GM18526 (cell line): ENCODE data around the gene TSPYL2.

ENCODE experiments used
- POLR2A ChIP-seq: IDR thresholded peaks from 3 replicates; pipeline ENCODE4 v1.6.1; 2011; ENCODE audit not compliant: insufficient read length; ENCODE audit errors: extremely low read depth

The TSPYL2 gene

DNA sequence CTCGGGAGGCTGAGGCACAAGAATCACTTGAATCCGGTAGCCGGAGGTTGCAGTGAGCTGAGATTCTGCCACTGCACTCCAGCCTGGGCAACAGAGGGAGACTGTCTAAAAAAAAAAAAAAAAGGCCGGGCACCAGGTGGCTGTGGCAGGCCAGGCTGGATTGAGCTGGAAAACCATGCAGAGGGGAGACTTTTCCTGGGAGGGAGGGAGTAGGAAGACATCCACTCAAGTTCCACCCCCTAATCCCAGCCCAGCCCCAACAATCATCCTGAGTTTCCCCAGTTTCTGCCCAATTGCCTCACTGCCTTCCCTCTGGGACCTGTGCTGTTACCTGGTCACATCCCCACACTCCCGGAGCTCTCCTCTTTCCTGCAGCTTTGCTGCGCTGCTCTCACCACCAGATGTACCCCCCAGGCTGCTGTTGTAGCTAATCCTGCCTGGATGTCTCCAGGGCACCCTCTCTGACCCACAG, 9.0 kb upstream of the TSPYL2 start:
- TF ChIP-seq POLR2A = no peak

DNA sequence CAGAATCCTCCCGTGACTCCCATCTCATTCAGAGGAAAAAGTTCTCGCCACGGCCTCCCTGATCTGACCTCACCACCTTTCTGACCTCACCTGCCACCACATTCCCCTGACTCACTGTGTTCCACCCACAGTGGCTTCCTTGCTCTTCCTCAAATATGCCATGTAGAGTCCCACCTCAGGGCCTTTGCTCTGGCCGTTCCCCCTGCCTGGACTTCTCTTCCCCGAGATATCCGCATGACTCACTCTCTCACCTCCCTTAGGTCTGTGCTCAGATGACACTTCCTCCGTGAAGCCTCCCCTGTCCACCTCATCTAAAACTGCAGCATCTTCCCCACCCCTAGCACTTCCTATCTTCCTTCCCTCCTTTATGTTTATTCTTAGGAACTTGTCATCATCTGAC, 7.2 kb upstream of the TSPYL2 start:
- no peak for TF ChIP-seq POLR2A

DNA sequence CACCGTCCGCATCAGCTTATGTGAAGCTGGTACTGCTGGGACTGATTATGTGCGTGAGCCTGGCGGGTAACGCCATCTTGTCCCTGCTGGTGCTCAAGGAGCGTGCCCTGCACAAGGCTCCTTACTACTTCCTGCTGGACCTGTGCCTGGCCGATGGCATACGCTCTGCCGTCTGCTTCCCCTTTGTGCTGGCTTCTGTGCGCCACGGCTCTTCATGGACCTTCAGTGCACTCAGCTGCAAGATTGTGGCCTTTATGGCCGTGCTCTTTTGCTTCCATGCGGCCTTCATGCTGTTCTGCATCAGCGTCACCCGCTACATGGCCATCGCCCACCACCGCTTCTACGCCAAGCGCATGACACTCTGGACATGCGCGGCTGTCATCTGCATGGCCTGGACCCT, 5.5 kb upstream of the TSPYL2 start:
- no peak for TF ChIP-seq POLR2A

DNA sequence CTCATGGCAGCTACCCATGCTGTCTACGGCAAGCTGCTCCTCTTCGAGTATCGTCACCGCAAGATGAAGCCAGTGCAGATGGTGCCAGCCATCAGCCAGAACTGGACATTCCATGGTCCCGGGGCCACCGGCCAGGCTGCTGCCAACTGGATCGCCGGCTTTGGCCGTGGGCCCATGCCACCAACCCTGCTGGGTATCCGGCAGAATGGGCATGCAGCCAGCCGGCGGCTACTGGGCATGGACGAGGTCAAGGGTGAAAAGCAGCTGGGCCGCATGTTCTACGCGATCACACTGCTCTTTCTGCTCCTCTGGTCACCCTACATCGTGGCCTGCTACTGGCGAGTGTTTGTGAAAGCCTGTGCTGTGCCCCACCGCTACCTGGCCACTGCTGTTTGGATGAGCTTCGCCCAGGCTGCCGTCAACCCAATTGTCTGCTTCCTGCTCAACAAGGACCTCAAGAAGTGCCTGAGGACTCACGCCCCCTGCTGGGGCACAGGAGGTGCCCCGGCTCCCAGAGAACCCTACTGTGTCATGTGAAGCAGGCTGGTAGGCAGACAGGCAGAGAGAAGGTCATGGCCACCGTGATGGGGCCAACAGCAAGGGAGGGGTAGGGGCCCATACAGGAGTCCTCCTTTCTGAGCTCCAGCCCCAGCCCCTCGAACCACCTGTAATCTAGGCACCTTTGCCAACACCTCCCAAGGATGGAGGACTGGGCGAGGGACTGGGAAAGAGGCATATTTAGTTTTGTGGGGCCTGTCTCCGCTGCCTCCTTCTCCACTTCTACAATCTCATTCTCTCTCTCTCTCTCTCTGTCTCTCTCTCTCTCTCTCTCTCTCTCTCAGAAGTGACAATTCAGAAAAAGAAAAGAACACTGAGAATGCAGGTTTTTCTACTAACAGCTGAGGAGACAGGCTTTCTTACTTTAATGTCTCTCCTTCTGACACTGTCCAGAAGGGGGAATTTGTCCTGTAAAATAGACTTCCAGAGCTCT, 4.7 kb upstream of the TSPYL2 start:
- no peak for TF ChIP-seq POLR2A

DNA sequence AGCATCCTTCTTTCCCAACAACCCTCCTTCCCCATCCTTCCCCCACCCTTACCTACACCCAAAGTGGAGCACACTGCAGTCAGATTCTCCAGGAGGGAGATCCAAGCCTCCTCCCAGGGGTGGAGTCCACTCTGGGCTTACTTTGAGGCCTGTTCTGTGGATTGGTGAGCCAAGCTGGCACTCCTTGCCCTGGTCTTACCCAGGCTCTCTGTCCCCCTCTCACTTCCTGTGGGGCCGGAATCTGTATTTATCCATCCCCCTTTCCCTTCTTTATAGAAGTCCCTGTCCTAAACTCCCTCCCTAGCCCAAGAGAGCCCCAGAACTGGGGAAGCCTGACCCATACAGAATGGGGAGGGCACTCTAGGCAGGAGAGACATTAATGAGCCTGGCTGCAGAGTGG, 3.2 kb upstream of the TSPYL2 start:
- no peak for TF ChIP-seq POLR2A

DNA sequence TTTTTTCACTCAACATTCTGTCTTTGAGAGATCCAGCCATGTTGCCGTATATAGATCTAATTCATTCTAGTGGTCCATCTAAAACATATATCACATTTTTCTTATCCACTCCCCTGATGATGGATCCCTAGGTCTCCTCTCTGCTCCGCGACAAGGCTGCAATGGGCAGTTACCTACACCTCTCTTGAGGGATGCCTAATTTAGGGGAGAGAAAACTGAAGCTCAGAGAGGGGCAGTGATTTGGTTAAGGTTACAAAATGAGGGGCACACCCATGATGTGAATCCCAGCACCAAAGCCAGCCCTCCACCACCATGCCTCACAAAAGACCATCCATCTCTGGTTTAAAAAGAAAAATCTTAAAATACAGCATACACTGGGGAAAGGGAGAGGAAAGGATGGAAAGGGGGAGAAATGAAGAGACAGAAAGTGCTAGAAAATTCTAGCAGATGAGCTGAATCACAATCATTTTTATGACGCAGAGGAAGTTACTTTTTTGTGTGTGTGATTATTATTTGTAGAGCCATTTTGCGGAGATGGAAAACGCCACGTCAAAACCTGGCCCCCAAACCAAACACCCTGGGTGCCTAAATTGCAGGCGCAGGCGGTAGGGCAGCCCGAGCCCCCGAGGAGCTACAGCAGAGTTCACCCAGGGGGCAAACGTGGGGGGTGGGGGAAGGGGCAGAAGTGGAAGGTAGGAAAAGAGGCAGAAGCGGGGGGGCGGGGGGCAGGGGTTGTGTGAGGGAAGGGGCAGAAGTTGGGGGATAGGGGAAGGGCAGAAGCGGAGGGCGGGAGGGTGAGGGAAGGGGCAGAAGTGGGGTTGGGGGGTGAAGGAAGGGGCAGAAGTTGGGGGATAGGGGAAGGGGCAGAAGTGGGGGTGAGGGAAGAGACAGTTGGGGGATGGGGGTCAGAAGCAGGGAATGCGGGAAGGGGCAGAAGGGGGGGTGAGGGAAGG, 1.3 kb upstream of the TSPYL2 start:
- no peak for TF ChIP-seq POLR2A

DNA sequence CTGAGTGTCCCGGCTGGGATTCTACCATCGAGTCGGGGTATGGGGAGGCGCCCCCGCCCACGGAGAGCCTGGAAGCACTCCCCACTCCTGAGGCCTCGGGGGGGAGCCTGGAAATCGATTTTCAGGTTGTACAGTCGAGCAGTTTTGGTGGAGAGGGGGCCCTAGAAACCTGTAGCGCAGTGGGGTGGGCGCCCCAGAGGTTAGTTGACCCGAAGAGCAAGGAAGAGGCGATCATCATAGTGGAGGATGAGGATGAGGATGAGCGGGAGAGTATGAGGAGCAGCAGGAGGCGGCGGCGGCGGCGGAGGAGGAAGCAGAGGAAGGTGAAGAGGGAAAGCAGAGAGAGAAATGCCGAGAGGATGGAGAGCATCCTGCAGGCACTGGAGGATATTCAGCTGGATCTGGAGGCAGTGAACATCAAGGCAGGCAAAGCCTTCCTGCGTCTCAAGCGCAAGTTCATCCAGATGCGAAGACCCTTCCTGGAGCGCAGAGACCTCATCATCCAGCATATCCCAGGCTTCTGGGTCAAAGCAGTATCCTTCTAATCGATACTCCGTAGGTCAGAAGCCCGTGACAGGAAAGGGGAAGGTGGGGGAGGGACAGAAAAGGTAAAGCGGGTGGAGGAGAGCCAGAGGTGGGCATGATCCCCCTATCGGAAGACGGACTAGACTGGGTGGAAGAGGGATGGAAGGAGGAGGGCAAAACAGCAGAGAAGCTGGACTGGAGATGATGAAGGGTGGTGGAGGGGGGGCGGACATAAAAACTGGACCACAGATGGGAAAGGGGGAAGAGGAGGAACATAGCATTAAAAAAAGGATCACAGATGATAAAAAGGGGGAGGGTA, 828 bp downstream of the TSPYL2 start:
- no peak for TF ChIP-seq POLR2A

DNA sequence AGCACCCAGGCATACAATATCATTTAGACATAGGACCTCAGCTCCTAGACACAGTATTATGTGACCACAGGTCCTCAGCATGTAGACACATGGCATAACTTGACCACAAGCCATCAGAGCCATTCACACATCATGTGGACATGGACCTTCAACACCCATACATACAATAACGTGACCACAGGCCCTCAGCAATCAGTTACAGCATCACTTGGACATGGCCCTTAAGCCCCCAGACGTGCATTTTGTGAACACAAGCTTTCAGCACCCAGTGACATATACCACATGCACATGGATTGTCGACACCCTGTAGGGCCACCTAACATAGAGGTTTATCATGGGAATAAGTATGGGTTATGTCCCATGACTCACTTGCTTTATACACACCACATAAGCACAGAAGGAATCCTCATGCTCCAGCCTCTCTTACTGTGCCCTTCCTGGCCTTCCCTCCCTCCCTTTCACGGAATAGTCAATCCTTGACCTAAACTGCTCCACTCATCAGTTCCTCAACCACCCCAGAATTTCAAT, 1.9 kb downstream of the TSPYL2 start:
- TF ChIP-seq POLR2A = no peak

DNA sequence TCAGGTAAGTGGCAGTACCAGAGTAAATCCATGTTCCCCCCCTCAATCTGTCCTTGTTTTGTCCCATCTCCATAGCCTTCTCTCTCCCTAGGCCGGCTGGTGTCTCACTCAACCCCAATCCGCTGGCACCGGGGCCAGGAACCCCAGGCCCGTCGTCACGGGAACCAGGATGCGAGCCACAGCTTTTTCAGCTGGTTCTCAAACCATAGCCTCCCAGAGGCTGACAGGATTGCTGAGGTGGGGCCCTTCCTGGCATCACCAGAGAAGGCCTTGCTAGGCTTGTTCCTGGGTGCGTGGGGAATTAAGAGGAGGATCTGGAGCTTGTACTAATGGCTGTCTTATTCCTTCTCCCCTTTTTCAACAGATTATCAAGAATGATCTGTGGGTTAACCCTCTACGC, 2.7 kb downstream of the TSPYL2 start:
- no peak for TF ChIP-seq POLR2A

DNA sequence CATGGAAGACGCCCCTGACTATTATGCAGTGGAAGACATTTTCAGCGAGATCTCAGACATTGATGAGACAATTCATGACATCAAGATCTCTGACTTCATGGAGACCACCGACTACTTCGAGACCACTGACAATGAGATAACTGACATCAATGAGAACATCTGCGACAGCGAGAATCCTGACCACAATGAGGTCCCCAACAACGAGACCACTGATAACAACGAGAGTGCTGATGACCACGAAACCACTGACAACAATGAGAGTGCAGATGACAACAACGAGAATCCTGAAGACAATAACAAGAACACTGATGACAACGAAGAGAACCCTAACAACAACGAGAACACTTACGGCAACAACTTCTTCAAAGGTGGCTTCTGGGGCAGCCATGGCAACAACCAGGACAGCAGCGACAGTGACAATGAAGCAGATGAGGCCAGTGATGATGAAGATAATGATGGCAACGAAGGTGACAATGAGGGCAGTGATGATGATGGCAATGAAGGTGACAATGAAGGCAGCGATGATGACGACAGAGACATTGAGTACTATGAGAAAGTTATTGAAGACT, 3.6 kb downstream of the TSPYL2 start:
- TF ChIP-seq POLR2A = no peak

DNA sequence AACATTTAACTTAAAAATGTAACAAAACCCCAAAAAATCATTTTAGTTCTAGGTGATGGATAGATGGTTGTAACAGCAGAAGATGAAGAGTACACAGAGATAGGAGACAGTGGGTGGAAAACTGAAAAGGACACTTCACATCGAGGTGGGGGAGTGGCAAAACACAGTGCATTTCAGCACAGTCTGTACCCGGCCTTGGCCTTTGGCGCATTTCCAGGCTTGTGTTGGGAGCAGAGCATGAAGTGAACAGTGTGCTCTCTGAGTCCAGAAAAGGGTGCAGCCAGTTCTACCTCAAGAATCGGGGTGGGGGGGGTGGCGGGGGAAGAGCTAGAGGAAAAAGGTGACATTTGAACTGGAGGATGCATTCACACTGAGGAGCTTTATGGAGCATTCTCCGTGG, 4.3 kb downstream of the TSPYL2 start:
- no peak for TF ChIP-seq POLR2A

DNA sequence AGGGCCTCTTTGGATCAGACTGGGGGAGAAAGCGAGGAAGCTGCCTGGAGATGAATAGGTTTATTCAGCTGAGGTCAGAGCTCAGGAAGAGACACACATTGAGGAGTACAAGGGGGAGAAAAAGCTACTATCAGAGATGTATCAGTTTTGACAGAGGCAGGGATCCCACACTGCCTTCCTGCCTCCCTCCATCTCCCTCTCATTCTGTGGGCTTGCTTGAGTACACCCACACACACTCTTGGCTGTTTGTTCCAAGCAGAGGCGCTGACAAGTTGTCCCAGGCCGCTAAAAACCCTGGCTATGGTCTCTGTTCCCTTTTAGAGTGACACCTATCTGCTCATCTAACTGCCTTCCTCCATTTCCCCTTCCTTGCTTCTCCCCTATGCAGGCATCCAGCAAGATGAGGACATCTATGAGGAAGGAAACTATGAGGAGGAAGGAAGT, 5.2 kb downstream of the TSPYL2 start:
- no peak for TF ChIP-seq POLR2A

DNA sequence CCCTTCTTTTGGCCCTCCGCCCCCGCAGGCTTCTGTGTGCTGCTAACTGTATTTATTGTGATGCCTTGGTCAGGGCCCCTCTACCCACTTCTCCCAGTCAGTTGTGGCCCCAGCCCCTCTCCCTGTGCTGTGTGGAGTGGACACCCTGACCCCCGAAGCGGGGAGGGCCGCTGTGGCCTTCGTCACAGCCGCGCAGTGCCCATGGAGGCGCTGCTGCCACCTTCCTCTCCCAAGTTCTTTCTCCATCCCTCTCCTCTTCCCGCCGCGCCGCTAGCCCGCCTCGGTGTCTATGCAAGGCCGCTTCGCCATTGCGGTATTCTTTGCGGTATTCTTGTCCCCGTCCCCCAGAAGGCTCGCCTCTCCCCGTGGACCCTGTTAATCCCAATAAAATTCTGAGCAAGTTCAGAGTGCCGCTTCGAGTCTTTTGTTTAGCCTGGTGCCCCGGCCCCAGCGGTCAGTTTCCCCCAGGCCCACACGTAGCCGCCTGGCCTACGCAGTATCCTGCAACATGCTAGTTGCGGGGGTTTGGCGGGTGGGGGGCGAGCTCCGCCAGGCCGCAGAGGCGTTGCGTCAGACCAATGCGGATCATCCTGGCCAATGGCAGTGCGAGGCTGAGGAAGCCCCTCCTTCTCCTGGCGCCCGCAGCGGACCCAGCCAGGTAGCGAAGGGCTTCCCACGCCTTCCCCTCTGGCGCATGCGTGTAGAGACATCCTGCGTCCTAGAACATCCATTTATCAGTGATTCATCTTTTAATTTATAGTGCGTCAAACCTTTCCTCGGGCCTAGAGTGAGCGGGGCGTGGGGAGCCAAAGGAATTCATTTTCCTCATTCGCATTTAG, 6.2 kb downstream of the TSPYL2 start:
- TF ChIP-seq POLR2A = no peak
